Measurements from ENCODE around the gene MIA2.

DNA sequence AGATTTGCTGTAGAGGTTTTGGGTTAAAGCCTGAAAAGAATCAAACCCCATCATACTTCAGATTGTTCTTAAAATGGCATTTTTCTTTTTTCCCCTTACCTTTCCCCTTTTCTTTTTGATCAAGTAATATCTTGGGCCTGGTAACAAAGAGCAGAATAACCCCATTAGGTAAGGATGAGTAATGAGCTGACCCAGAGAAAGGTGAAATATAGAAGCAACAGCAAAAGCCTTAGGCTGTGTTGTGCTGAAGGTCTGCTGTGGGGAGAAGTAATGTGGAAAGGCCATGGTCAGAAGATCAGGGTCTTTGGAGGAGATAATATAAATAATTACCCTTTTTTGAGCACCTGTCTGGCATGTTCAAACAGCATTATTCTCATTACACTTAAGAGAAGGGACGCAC lies 42.3 kb downstream of the MIA2 start:
- TF ChIP-seq, protein P1, sequence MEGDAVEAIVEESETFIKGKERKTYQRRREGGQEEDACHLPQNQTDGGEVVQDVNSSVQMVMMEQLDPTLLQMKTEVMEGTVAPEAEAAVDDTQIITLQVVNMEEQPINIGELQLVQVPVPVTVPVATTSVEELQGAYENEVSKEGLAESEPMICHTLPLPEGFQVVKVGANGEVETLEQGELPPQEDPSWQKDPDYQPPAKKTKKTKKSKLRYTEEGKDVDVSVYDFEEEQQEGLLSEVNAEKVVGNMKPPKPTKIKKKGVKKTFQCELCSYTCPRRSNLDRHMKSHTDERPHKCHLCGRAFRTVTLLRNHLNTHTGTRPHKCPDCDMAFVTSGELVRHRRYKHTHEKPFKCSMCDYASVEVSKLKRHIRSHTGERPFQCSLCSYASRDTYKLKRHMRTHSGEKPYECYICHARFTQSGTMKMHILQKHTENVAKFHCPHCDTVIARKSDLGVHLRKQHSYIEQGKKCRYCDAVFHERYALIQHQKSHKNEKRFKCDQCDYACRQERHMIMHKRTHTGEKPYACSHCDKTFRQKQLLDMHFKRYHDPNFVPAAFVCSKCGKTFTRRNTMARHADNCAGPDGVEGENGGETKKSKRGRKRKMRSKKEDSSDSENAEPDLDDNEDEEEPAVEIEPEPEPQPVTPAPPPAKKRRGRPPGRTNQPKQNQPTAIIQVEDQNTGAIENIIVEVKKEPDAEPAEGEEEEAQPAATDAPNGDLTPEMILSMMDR (IDR thresholded peaks at IDR 0.05) = no peak
- TF ChIP-seq POLR2A (IDR thresholded peaks at IDR 0.05) = no peak

Data from right lobe of liver (tissue), 4 donors.